K562 (cell line): ENCODE results near the gene INPP4B. TPM values are rescaled to one million over a fixed set of nuclear protein-coding genes. Genes with fewer than 3 reads are reported as not detected.

Experiments used
- ATAC-seq: fragments of 200-7000 bp; cut with Tn5 transposase; 3 replicates; pipeline ENCODE4 v1.9.1; 2020; ENCODE audit warnings: moderate library complexity
- BruUV-seq: library from RNA; stranded (reverse); fragments of 400-500 nt; replicated peaks from 2 replicates; lab custom pipeline; 2021; lab: Mats Ljungman, UMichigan
- CTCF ChIA-PET: fragments of 300-600 bp; formaldehyde crosslinking; extraction: SDS; loops from one replicate; lab custom pipeline; 2021; ENCODE audit warnings: low intra/inter-chr PET ratio; lab: Yijun Ruan, JAX
- POLR2A ChIA-PET: fragments of 300-600, 350-650 bp; sonication (Branson Sonifier 250); formaldehyde crosslinking; extraction: SDS; loops from one replicate; lab custom pipeline; 2021; ENCODE audit warnings: antibody characterized with exemption, inconsistent platforms; lab: Yijun Ruan, JAX
- DNase-seq, 4 experiments: peaks; one replicate each; pipeline versions ENCODE4 v3.0.0 to v3.0.0-alpha.2; 2011 to 2018; ENCODE audit warnings: low spot score in 3 of 4, mixed read lengths in 3 of 4; ENCODE audit errors: extremely low read depth in 1 of 4
- FAIRE-seq: peaks from 2 replicates; lab custom pipeline; 2011; peaks lifted over from hg19 to GRCh38; lab: Jason Lieb, UNC
- H2AFZ ChIP-seq: 2 replicates; pipeline ENCODE4 v1.6.0; 2011; ENCODE audit warnings: low read depth, low read length, control low read depth, inconsistent platforms
- H3K27ac ChIP-seq: fragments of 200-600 bp; 3 replicates; pipeline ENCODE4 v1.8.0; 2011; ENCODE audit warnings: low read depth, mild to moderate bottlenecking, control low read depth, inconsistent platforms, low read length, moderate library complexity, mixed read lengths; ENCODE audit errors: extremely low read depth
- H3K27me3 ChIP-seq, 2 experiments: fragments of 300-600 bp in 1 of 2; 2 replicates in 1 of 2; 3 replicates in 1 of 2; pipeline versions ENCODE4 v1.6.0 to v1.8.0; 2011; ENCODE audit warnings: inconsistent platforms in 2 of 2, low read length in 2 of 2, mild to moderate bottlenecking in 1 of 2, mixed read lengths in 1 of 2, moderate library complexity in 1 of 2; ENCODE audit not compliant: control insufficient read depth in 2 of 2, insufficient read depth in 2 of 2
- H3K36me3 ChIP-seq: fragments of 300-600 bp; 3 replicates; pipeline ENCODE4 v1.8.0; 2011; ENCODE audit warnings: mild to moderate bottlenecking, low read length, inconsistent platforms; ENCODE audit not compliant: control insufficient read depth, insufficient read depth
- H3K4me1 ChIP-seq, 2 experiments: fragments of 200-600 bp in 1 of 2; replicated peaks in 1 of 2; 2 replicates in 1 of 2; 3 replicates in 1 of 2; pipeline versions ENCODE4 v1.5.1 to v1.8.0; 2011; ENCODE audit warnings: inconsistent platforms in 2 of 2, low read length in 2 of 2, mild to moderate bottlenecking in 1 of 2, mixed read lengths in 1 of 2, moderate library complexity in 1 of 2; ENCODE audit not compliant: control insufficient read depth in 2 of 2, insufficient read depth in 2 of 2
- H3K4me2 ChIP-seq: 2 replicates; pipeline ENCODE4 v1.6.1; 2011; ENCODE audit warnings: low read length, control low read depth, inconsistent platforms, mixed read lengths; ENCODE audit not compliant: insufficient read depth
- H3K4me3 ChIP-seq: fragments of 200-600 bp; sonication (generic), shearing (Covaris generic); 2 replicates; pipeline ENCODE4 v1.5.1; 2016; ENCODE audit warnings: control low read depth, inconsistent platforms
- H3K79me2 ChIP-seq: fragments of 200-600 bp; 3 replicates; pipeline ENCODE4 v1.8.0; 2011; ENCODE audit warnings: low read length, inconsistent platforms; ENCODE audit not compliant: control insufficient read depth, insufficient read depth
- H3K9ac ChIP-seq, 2 experiments: 2 replicates each; pipeline versions ENCODE4 v1.6.0 to v1.6.1; 2011; ENCODE audit warnings: low read depth in 2 of 2, low read length in 2 of 2, control low read depth in 1 of 2, inconsistent platforms in 1 of 2, mild to moderate bottlenecking in 1 of 2, mixed read lengths in 1 of 2; ENCODE audit not compliant: insufficient read depth in 1 of 2
- H3K9me1 ChIP-seq: one replicate; pipeline ENCODE4 v1.6.0; 2011; ENCODE audit warnings: inconsistent platforms, mild to moderate bottlenecking, low read length, moderate library complexity; ENCODE audit not compliant: control insufficient read depth, insufficient read depth
- H3K9me3 ChIP-seq: replicated peaks from 2 replicates; pipeline ENCODE4 v1.5.1; 2011; ENCODE audit warnings: low read depth, low read length, inconsistent platforms; ENCODE audit not compliant: control insufficient read depth, insufficient read depth
- H4K20me1 ChIP-seq: replicated peaks from 2 replicates; pipeline ENCODE4 v1.6.1; 2011; ENCODE audit warnings: low read length, inconsistent platforms, mixed read lengths; ENCODE audit not compliant: control insufficient read depth, insufficient read depth
- ARHGAP35 ChIP-seq: fragments of 450-650 bp; IDR thresholded peaks from 2 replicates; pipeline ENCODE4 v1.6.1; 2018; ENCODE audit not compliant: partially characterized antibody
- BRCA1 ChIP-seq, 2 experiments: fragments of 450-650 bp in 1 of 2; sonication (generic) in 1 of 2; formaldehyde crosslinking in 1 of 2; IDR thresholded peaks; 2 replicates each; pipeline versions ENCODE4 v1.5.0 to v1.6.1; 2017 to 2020; ENCODE audit warnings: mild to moderate bottlenecking in 1 of 2, missing genetic modification reagents in 1 of 2
- CHD7 ChIP-seq: fragments of 200-600 bp; sonication (generic); IDR thresholded peaks from one replicate; pipeline ENCODE4 v1.6.1; 2012; ENCODE audit warnings: mild to moderate bottlenecking, low read depth, low read length, inconsistent platforms
- FOXK2 ChIP-seq, 2 experiments: fragments of 450-650 bp; IDR thresholded peaks in 1 of 2; conservative IDR thresholded peaks in 1 of 2; 2 replicates each; pipeline ENCODE4 v1.6.1; 2016; ENCODE audit warnings: low read depth in 2 of 2, mild to moderate bottlenecking in 1 of 2
- NR2C2 ChIP-seq, 2 experiments: fragments of 200-800 bp in 1 of 2; sonication (Bioruptor generic) in 1 of 2; sonication (generic) in 1 of 2; formaldehyde crosslinking in 1 of 2; IDR thresholded peaks; 2 replicates each; pipeline versions ENCODE4 v1.6.1 to v1.8.0; 2016 to 2022; ENCODE audit warnings: mild to moderate bottlenecking in 1 of 2, missing compliant biosample characterization in 1 of 2, missing genetic modification characterization in 1 of 2, missing genetic modification reagents in 1 of 2
- ZNF592 ChIP-seq: fragments of 450-650 bp; IDR thresholded peaks from 2 replicates; pipeline ENCODE4 v1.6.1; 2017; ENCODE audit warnings: antibody characterized with exemption, mild to moderate bottlenecking
- WGBS: fragments of 100-300 bp; shearing (Covaris generic); methylation state at CpG from one replicate; pipeline ENCODE4 v1.1.6; 2016; ENCODE audit warnings: low coverage, mixed read lengths; ENCODE audit not compliant: insufficient coverage; ENCODE audit errors: missing lambda C conversion rate; 5-methylcytosine and 5-hydroxymethylcytosine counted together
- in situ Hi-C: fragments of 300-500 bp; cut with MboI; formaldehyde crosslinking; loops from 4 replicates; pipeline ENCODE4 v1.15.0; 2018; ENCODE audit warnings: inconsistent platforms, mixed read lengths
- intact Hi-C: fragments of 100-400 bp; cut with micrococcal nuclease; formaldehyde crosslinking; loops from 2 replicates; pipeline ENCODE4 v1.14.2; 2022
- polyA plus RNA-seq, 8 experiments: library from polyadenylated mRNA; depleted of rRNA in 4 of 8; stranded (reverse) in 5 of 8; unstranded in 3 of 8; fragments of >200 nt; fragmentation: Nextera tagmentation in 2 of 8; fragmentation: Illumina TruSeq in 1 of 8; extraction: Ambion mirVana in 2 of 8; extraction: Trizol in 1 of 8; gene quantifications; 2 replicates each; pipeline versions ENCODE4 v1.2.1 to v1.2.3, GENCODE V29; 2011 to 2014; ENCODE audit warnings: inconsistent platforms in 1 of 8, missing spikeins in 1 of 8
- total RNA-seq, 7 experiments: library from RNA; depleted of rRNA in 6 of 7; stranded (reverse); fragments of >200 nt in 6 of 7; fragmentation: Illumina TruSeq in 2 of 7; extraction: Trizol in 2 of 7; gene quantifications; 2 replicates each; pipeline versions ENCODE4 v1.2.1 to v1.2.3, GENCODE V29; 2011 to 2021; ENCODE audit warnings: low replicate concordance in 1 of 7

INPP4B gene
- total and polyA plus RNA-seq, 9 of the 15 experiments (the other 6 are each of a cell fraction or from before 2014, with no cell fraction given), result 0.04 to 0.11 TPM; not detected in 7

- Histone ChIP-seq H3K4me2 (no peak overlapping the region), H3K9me1 (no peaks in the 10 kb centered on the region), H3K27me3 (no peaks in the 10 kb centered on the region), H3K9ac (no peak overlapping the region), H3K79me2 (no peaks in the 10 kb centered on the region), H4K20me1 (no peaks in the 10 kb centered on the region), H3K36me3 (no peaks in the 10 kb centered on the region), H3K4me1 (no peaks in the 10 kb centered on the region), H2AFZ (no peak overlapping the region), H3K4me3 (no peak overlapping the region), H3K27ac (no peak overlapping the region), H3K9me3 (no peaks in the 10 kb centered on the region)
- intact Hi-C loops (no loop called here), in situ Hi-C loops (loop anchor here (25.0 kb wide), 1 partner anchor 631 kb away; no protein-coding TSS in a partner anchor)
- WGBS, result 0% methylated on average over 2 of the region's 2 CpGs
- ATAC-seq, result no peak
- ChIA-PET POLR2A (no interaction called here), CTCF (no interaction called here)
- no peak for FAIRE-seq
- no peak for DNase-seq
- no TSS peak for BruUV-seq
- no peak for TF ChIP-seq NR2C2 (CRISPR knock-in tag; IDR thresholded peaks at IDR 0.05)
- TF ChIP-seq NR2C2 (tag; IDR thresholded peaks at IDR 0.05), result no peak
- TF ChIP-seq CHD7, result no peak
- TF ChIP-seq BRCA1 (IDR thresholded peaks at IDR 0.05), result no peak
- no peak for TF ChIP-seq BRCA1 (CRISPR knock-in tag; IDR thresholded peaks at IDR 0.05)
- TF ChIP-seq FOXK2 (conservative IDR thresholded peaks at IDR 0.05 in 1 of 2, IDR thresholded peaks at IDR 0.05 in 1 of 2; ENCODE audit: low read depth in 2 of 2), result no peak
- TF ChIP-seq ZNF592, result no peak
- TF ChIP-seq ARHGAP35, result no peak
These were observed 10.5 kb upstream of the INPP4B start for GRCh38 chr4:142856576-142856975.
